Measurements from ENCODE around the gene COQ2. TPM values are rescaled to one million over a fixed set of nuclear protein-coding genes. Genes with fewer than 3 reads are reported as not detected.

The COQ2 gene
- total and polyA plus RNA-seq, 2 experiments from 2014 or later, result 21.1 to 25.3 TPM

GRCh38 chr4:83272900-83273299 lies 11.7 kb downstream of the COQ2 start:
- Histone ChIP-seq H3K4me3 (no peak overlapping the region), H3K9me2 (ENCODE audit: insufficient read depth) (no peaks in the 10 kb centered on the region), H3K27me3 (ENCODE audit: insufficient read depth) (no peaks in the 10 kb centered on the region), H2AFZ (no peak overlapping the region), H3F3A (replicated peaks; ENCODE audit: low read depth) (no peaks in the 10 kb centered on the region), H4K20me1 (replicated peaks; ENCODE audit: insufficient read depth) (no peaks in the 10 kb centered on the region; the same call in 1 of the 2 replicates), H3K79me2 (replicated peaks; ENCODE audit: insufficient read depth) (no peaks in the 10 kb centered on the region), H3K36me3 (ENCODE audit: insufficient read depth) (peaks cover 1% of the 10 kb centered on the region; the same call in 1 of the 2 replicates), H3K4me1 (ENCODE audit: insufficient read depth) (no peaks in the 10 kb centered on the region), H3K27ac (ENCODE audit: low read depth) (no peak overlapping the region), H3K4me2 (no peak overlapping the region)
- no peaks in the 10 kb centered on the region for H3K27me3 Mint-ChIP-seq (ENCODE audit: insufficient read depth, low read depth, poor library complexity)
- H3K27ac Mint-ChIP-seq, result no peak overlapping the region
- DNase-seq (ENCODE audit: low spot score) (no peak), ATAC-seq (no peak)
- no peak overlapping the region for H3K4me3 Mint-ChIP-seq
- no peaks in the 10 kb centered on the region for H3K4me1 Mint-ChIP-seq
- H3K36me3 Mint-ChIP-seq (ENCODE audit: low read depth), result peaks cover 7% of the 10 kb centered on the region; the same call in 2 of the 3 replicates
- H3K9me3 Mint-ChIP-seq, result no peaks in the 10 kb centered on the region
- TF ChIP-seq NANOG (IDR thresholded peaks at IDR 0.05; ENCODE audit: borderline replicate concordance) (no peak), JUNB (IDR thresholded peaks at IDR 0.05; ENCODE audit: unreplicated experiment) (no peak), ZNF331 (CRISPR knock-in tag; IDR thresholded peaks at IDR 0.05; ENCODE audit: low read depth) (no peak)

GRCh38 chr4:83269256-83269655 lies 15.3 kb downstream of the COQ2 start:
- no peaks in the 10 kb centered on the region for H3K4me1 ChIP-seq (ENCODE audit: insufficient read depth)
- H3K9me2 ChIP-seq (ENCODE audit: insufficient read depth), result no peaks in the 10 kb centered on the region
- no peak overlapping the region for H3K4me3 ChIP-seq
- H3K79me2 ChIP-seq (replicated peaks; ENCODE audit: insufficient read depth), result no peaks in the 10 kb centered on the region
- no peak overlapping the region for H3K4me3 Mint-ChIP-seq
- no peak for DNase-seq (ENCODE audit: low spot score)
- no peaks in the 10 kb centered on the region for H3K4me1 Mint-ChIP-seq
- ATAC-seq, result no peak
- no peak overlapping the region for H2AFZ ChIP-seq
- H3K27me3 Mint-ChIP-seq (ENCODE audit: insufficient read depth, low read depth, poor library complexity), result no peaks in the 10 kb centered on the region
- H4K20me1 ChIP-seq (replicated peaks; ENCODE audit: insufficient read depth), result no peaks in the 10 kb centered on the region
- no peak overlapping the region for H3K4me2 ChIP-seq
- no peaks in the 10 kb centered on the region for H3K27me3 ChIP-seq (ENCODE audit: insufficient read depth)
- H3K27ac Mint-ChIP-seq, result no peak overlapping the region
- H3K36me3 ChIP-seq (ENCODE audit: insufficient read depth), result peaks cover 5% of the 10 kb centered on the region; the same call in 1 of the 2 replicates
- no peaks in the 10 kb centered on the region for H3F3A ChIP-seq (replicated peaks; ENCODE audit: low read depth)
- H3K27ac ChIP-seq (ENCODE audit: low read depth), result no peak overlapping the region
- peaks cover 2% of the 10 kb centered on the region; the same call in 2 of the 3 replicates for H3K36me3 Mint-ChIP-seq (ENCODE audit: low read depth)
- no peaks in the 10 kb centered on the region for H3K9me3 Mint-ChIP-seq
- TF ChIP-seq ETS1 (IDR thresholded peaks at IDR 0.05), result no peak
- no peak for TF ChIP-seq POLR2AphosphoS5 (IDR thresholded peaks at IDR 0.05; ENCODE audit: low read depth)
- TF ChIP-seq CREB1 (CRISPR knock-in tag; IDR thresholded peaks at IDR 0.05; ENCODE audit: low read depth), result no peak
- TF ChIP-seq JUNB (IDR thresholded peaks at IDR 0.05; ENCODE audit: unreplicated experiment), result no peak
- no peak for TF ChIP-seq ZNF114 (CRISPR knock-in tag; IDR thresholded peaks at IDR 0.05)
- TF ChIP-seq ZNF462 (CRISPR knock-in tag; IDR thresholded peaks at IDR 0.05), result no peak
- no peak for TF ChIP-seq REST (IDR thresholded peaks at IDR 0.05; ENCODE audit: unreplicated experiment)
- no peak for TF ChIP-seq EZH2 (IDR thresholded peaks at IDR 0.05; ENCODE audit: low read depth, unreplicated experiment)
- no peak for TF ChIP-seq EZH2phosphoT487 (IDR thresholded peaks at IDR 0.05; ENCODE audit: unreplicated experiment)
- no peak for TF ChIP-seq NANOG (IDR thresholded peaks at IDR 0.05; ENCODE audit: borderline replicate concordance)
